Measurements from ENCODE around the gene FOSL2.

Gene FOSL2

DNA sequence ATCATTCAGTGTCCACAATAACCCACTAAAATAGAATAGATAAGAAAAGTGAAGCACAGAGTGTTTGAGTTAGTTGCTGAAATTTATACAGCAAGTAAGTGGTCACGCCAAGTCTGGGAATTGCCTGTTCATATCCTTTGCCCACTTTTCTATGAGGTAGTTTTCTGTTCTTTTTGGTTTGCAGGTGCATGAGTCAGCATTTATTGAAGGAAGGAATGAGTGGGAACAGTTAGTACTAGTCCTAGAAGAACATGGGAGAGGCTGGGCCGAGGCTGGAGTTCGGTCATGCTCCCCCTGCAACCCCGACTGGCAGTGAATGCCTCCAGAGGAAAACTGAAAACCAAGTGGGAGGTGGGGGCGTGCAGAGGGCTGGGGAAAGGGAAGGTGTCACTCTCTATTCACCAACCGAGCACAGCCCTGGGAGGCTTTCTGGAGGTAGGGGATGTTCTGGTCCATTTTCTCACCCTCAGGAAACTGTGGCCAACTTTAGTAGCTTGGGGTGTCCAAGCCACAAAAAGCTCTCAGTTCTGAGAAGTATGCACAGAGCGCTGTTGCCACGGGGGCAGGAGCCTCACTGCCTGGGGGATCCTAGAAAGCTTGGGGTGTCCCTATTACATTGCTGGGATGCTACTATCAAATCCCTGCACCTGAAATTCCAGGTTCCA is 41.4 kb downstream of the FOSL2 start:
- in situ Hi-C loops (cut with MboI; ENCODE audit: low sequenced_read_pairs, unreplicated experiment), result no loop called here
- TF ChIP-seq, protein P1, sequence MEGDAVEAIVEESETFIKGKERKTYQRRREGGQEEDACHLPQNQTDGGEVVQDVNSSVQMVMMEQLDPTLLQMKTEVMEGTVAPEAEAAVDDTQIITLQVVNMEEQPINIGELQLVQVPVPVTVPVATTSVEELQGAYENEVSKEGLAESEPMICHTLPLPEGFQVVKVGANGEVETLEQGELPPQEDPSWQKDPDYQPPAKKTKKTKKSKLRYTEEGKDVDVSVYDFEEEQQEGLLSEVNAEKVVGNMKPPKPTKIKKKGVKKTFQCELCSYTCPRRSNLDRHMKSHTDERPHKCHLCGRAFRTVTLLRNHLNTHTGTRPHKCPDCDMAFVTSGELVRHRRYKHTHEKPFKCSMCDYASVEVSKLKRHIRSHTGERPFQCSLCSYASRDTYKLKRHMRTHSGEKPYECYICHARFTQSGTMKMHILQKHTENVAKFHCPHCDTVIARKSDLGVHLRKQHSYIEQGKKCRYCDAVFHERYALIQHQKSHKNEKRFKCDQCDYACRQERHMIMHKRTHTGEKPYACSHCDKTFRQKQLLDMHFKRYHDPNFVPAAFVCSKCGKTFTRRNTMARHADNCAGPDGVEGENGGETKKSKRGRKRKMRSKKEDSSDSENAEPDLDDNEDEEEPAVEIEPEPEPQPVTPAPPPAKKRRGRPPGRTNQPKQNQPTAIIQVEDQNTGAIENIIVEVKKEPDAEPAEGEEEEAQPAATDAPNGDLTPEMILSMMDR (IDR thresholded peaks at IDR 0.05; ENCODE audit: borderline replicate concordance, control extremely low read depth, extremely low read depth, insufficient read depth, missing control alignments), result no peak
- DNase-seq (ENCODE audit: low spot score), result no peak

GRCh38 chr2:28434600-28434989 is 41.9 kb downstream of the FOSL2 start:
- in situ Hi-C loops (cut with MboI; ENCODE audit: low sequenced_read_pairs, unreplicated experiment), result no loop called here
- no peak for DNase-seq (ENCODE audit: low spot score)
- TF ChIP-seq, protein P1 (IDR thresholded peaks at IDR 0.05; ENCODE audit: borderline replicate concordance, control extremely low read depth, extremely low read depth, insufficient read depth, missing control alignments), result no peak

GRCh38 chr2:28435241-28435640 is 42.6 kb downstream of the FOSL2 start:
- TF ChIP-seq, protein P1 (IDR thresholded peaks at IDR 0.05; ENCODE audit: borderline replicate concordance, control extremely low read depth, extremely low read depth, insufficient read depth, missing control alignments), result no peak
- DNase-seq (ENCODE audit: low spot score), result no peak
- in situ Hi-C loops (cut with MboI; ENCODE audit: low sequenced_read_pairs, unreplicated experiment), result no loop called here

- TF ChIP-seq, protein P1 (IDR thresholded peaks at IDR 0.05; ENCODE audit: borderline replicate concordance, control extremely low read depth, extremely low read depth, insufficient read depth, missing control alignments), result no peak
- in situ Hi-C loops (cut with MboI; ENCODE audit: low sequenced_read_pairs, unreplicated experiment), result no loop called here
- no peak for DNase-seq (ENCODE audit: low spot score)
These were observed 43.2 kb downstream of the FOSL2 start for GRCh38 chr2:28435814-28436351.

- in situ Hi-C loops (cut with MboI; ENCODE audit: low sequenced_read_pairs, unreplicated experiment), result no loop called here
- DNase-seq (ENCODE audit: low spot score), result no peak
- TF ChIP-seq, protein P1 (IDR thresholded peaks at IDR 0.05; ENCODE audit: borderline replicate concordance, control extremely low read depth, extremely low read depth, insufficient read depth, missing control alignments), result no peak
These were observed 43.9 kb downstream of the FOSL2 start for GRCh38 chr2:28436525-28437051.

GRCh38 chr2:28437149-28437835 is 44.6 kb downstream of the FOSL2 start:
- DNase-seq (ENCODE audit: low spot score), result no peak

More at GRCh38 chr2:28437149-28437835, 44.6 kb downstream of the FOSL2 start:
- in situ Hi-C loops (cut with MboI; ENCODE audit: low sequenced_read_pairs, unreplicated experiment), result no loop called here
- TF ChIP-seq, protein P1 (IDR thresholded peaks at IDR 0.05; ENCODE audit: borderline replicate concordance, control extremely low read depth, extremely low read depth, insufficient read depth, missing control alignments), result no peak

Measured in GM13976 (cell line).